Activated T-cell treated with anti-CD3 and anti-CD28 coated beads, Interleukin-2, amount 50 U/mL, for 24 hours (primary cell): ENCODE measurements around the gene STK17A.
"Not testable (repeated sequence)": the region's sequence is repeated elsewhere in the genome, so short reads cannot be mapped to it uniquely, and the experiment has no call there.

ENCODE experiments used
- DNase-seq: peaks from one replicate; pipeline ENCODE4 v3.0.0-alpha.2; 2020
- H3K27ac Mint-ChIP-seq: 2 replicates; pipeline ENCODE4 v1.8.0; 2020; ENCODE audit warnings: mild to moderate bottlenecking, mixed read lengths
- H3K27me3 Mint-ChIP-seq: 2 replicates; pipeline ENCODE4 v1.8.0; 2020; ENCODE audit warnings: mixed read lengths
- H3K36me3 Mint-ChIP-seq: 2 replicates; pipeline ENCODE4 v1.8.0; 2020; ENCODE audit warnings: low read depth, mixed read lengths
- H3K4me1 Mint-ChIP-seq: 2 replicates; pipeline ENCODE4 v1.8.0; 2020; ENCODE audit warnings: low read depth, mixed read lengths
- H3K4me3 Mint-ChIP-seq: 2 replicates; pipeline ENCODE4 v1.8.0; 2020; ENCODE audit warnings: mild to moderate bottlenecking, moderate library complexity, mixed read lengths
- H3K9me3 Mint-ChIP-seq: 2 replicates; pipeline ENCODE4 v1.8.0; 2020; ENCODE audit warnings: mixed read lengths

Gene STK17A

GRCh38 chr7:43658718-43659548 lies 76.0 kb downstream of the STK17A start:
- H3K27ac Mint-ChIP-seq: peak overlapping the region; percentile 99
- no peaks in the 10 kb centered on the region for H3K27me3 Mint-ChIP-seq
- H3K4me1 Mint-ChIP-seq: peaks cover 74% of the 10 kb centered on the region
- no peaks in the 10 kb centered on the region for H3K9me3 Mint-ChIP-seq
- peaks cover 81% of the 10 kb centered on the region for H3K36me3 Mint-ChIP-seq
- H3K4me3 Mint-ChIP-seq: peak overlapping the region; percentile 46
- peak; percentile 57 for DNase-seq

- peaks cover 74% of the 10 kb centered on the region for H3K4me1 Mint-ChIP-seq
- DNase-seq: no peak
- H3K36me3 Mint-ChIP-seq: peaks cover 79% of the 10 kb centered on the region
- no peaks in the 10 kb centered on the region for H3K27me3 Mint-ChIP-seq
- no peak overlapping the region for H3K4me3 Mint-ChIP-seq
- no peaks in the 10 kb centered on the region for H3K9me3 Mint-ChIP-seq
- H3K27ac Mint-ChIP-seq: peak overlapping the region; percentile 99
These were observed 76.6 kb downstream of the STK17A start for GRCh38 chr7:43659549-43659896.

- Mint-ChIP-seq H3K9me3 (no peaks in the 10 kb centered on the region), H3K36me3 (peaks cover 80% of the 10 kb centered on the region), H3K27me3 (no peaks in the 10 kb centered on the region), H3K4me1 (peaks cover 76% of the 10 kb centered on the region), H3K4me3 (no peak overlapping the region), H3K27ac (peak overlapping the region; percentile 99)
- no peak for DNase-seq
These were observed 77.2 kb downstream of the STK17A start for GRCh38 chr7:43660141-43660540.

GRCh38 chr7:43664681-43665080 lies 81.8 kb downstream of the STK17A start:
- Mint-ChIP-seq H3K4me1 (peaks cover 84% of the 10 kb centered on the region), H3K27me3 (no peaks in the 10 kb centered on the region), H3K9me3 (peaks cover 19% of the 10 kb centered on the region), H3K27ac (peak overlapping the region; percentile 88), H3K4me3 (no peak overlapping the region), H3K36me3 (peaks cover 87% of the 10 kb centered on the region)
- no peak for DNase-seq

GRCh38 chr7:43666938-43667337 lies 84.0 kb downstream of the STK17A start:
- Mint-ChIP-seq H3K36me3 (peaks cover 84% of the 10 kb centered on the region), H3K9me3 (peaks cover 22% of the 10 kb centered on the region), H3K4me3 (no peak overlapping the region), H3K27ac (no peak overlapping the region), H3K27me3 (no peaks in the 10 kb centered on the region), H3K4me1 (peaks cover 90% of the 10 kb centered on the region)
- DNase-seq: no peak

GRCh38 chr7:43668035-43668434 lies 85.1 kb downstream of the STK17A start:
- H3K4me1 Mint-ChIP-seq: peaks cover 93% of the 10 kb centered on the region
- no peak for DNase-seq
- H3K27me3 Mint-ChIP-seq: no peaks in the 10 kb centered on the region
- peaks cover 32% of the 10 kb centered on the region for H3K9me3 Mint-ChIP-seq
- peaks cover 84% of the 10 kb centered on the region for H3K36me3 Mint-ChIP-seq
- no peak overlapping the region for H3K4me3 Mint-ChIP-seq
- H3K27ac Mint-ChIP-seq: peak overlapping the region; percentile 97

GRCh38 chr7:43669286-43670081 lies 86.6 kb downstream of the STK17A start:
- peaks cover 81% of the 10 kb centered on the region for H3K36me3 Mint-ChIP-seq
- DNase-seq: peak; percentile 78
- H3K27ac Mint-ChIP-seq: peak overlapping the region; percentile 97
- H3K4me3 Mint-ChIP-seq: peak overlapping the region; percentile 82
- H3K9me3 Mint-ChIP-seq: peaks cover 38% of the 10 kb centered on the region
- no peaks in the 10 kb centered on the region for H3K27me3 Mint-ChIP-seq
- H3K4me1 Mint-ChIP-seq: peaks cover 97% of the 10 kb centered on the region

- no peak for DNase-seq
- H3K36me3 Mint-ChIP-seq: peaks cover 69% of the 10 kb centered on the region
- no peak overlapping the region for H3K27ac Mint-ChIP-seq
These were observed 88.6 kb downstream of the STK17A start for GRCh38 chr7:43671521-43671920.

GRCh38 chr7:43673243-43673976 lies 90.5 kb downstream of the STK17A start:
- not testable (repeated sequence) for H3K27me3 Mint-ChIP-seq, H3K27ac Mint-ChIP-seq, H3K4me3 Mint-ChIP-seq, DNase-seq
- peaks cover 90% of the 10 kb centered on the region for H3K4me1 Mint-ChIP-seq
- H3K9me3 Mint-ChIP-seq: peaks cover 33% of the 10 kb centered on the region
- H3K36me3 Mint-ChIP-seq: peaks cover 57% of the 10 kb centered on the region

More at GRCh38 chr7:43671521-43671920, 88.6 kb downstream of the STK17A start:
- H3K4me3 Mint-ChIP-seq: no peak overlapping the region
- peaks cover 91% of the 10 kb centered on the region for H3K4me1 Mint-ChIP-seq
- peaks cover 38% of the 10 kb centered on the region for H3K9me3 Mint-ChIP-seq
- H3K27me3 Mint-ChIP-seq: no peaks in the 10 kb centered on the region

- Mint-ChIP-seq H3K4me3 (no peak overlapping the region), H3K4me1 (peaks cover 89% of the 10 kb centered on the region), H3K27me3 (no peaks in the 10 kb centered on the region), H3K27ac (peak overlapping the region; percentile 67), H3K9me3 (peaks cover 30% of the 10 kb centered on the region), H3K36me3 (peaks cover 46% of the 10 kb centered on the region)
- no peak for DNase-seq
These were observed 91.9 kb downstream of the STK17A start for GRCh38 chr7:43674559-43675436.
